ENCODE data around the gene TUBD1.
"Not testable (repeated sequence)": the region's sequence is repeated elsewhere in the genome, so short reads cannot be mapped to it uniquely, and the experiment has no call there.

TUBD1 gene

GRCh38 chr17:59873414-59873813 is 19.3 kb downstream of the TUBD1 start:
- DNase-seq, result not testable (repeated sequence)

- no peak for DNase-seq
Observed at GRCh38 chr17:59872351-59872750, 20.4 kb downstream of the TUBD1 start.

GRCh38 chr17:59870482-59870881 is 22.3 kb downstream of the TUBD1 start:
- no peak for DNase-seq

GRCh38 chr17:59869941-59870218 is 22.9 kb downstream of the TUBD1 start:
- DNase-seq, result no peak

DNA sequence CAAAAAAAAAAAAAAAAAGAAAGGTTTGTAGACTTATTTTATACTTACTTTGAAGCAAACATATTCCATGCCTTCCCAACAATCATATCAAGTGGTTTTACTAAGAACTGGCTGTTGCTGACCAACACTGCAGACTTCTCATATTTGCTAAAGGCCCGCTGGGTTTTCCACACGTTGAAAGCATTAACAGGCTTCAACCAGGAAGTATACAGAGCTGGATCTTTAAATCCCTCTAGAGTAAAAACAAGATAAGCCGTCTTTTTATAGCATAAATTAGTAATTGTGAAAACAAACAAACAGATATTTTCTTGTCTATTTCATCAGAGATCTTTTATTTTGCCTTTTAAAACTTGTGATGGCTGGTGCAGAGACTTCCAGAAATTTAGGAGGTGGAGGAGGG is 29.1 kb downstream of the TUBD1 start:
- no peak for DNase-seq

GRCh38 chr17:59859444-59860025 is 33.2 kb downstream of the TUBD1 start:
- DNase-seq, result no peak

DNA sequence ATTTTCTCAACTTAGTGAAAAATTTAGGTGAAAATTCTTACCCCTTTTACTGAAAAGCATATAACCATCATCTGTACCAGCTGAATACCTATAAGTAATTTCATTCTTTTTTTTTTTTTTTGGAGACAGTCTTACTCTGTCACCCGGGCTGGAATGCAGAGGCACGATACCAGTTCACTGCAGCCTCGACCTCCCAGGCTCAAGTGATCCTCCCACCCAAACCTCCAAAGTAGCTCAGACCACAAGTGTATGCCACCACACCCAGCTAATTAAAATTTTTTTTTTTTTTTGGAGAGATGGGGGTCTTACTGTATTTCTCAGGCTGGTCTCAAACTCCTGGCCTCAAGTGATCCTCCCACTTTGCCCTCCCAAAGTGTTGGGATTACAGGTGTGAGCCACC is 33.8 kb downstream of the TUBD1 start:
- no peak for DNase-seq

GRCh38 chr17:59858167-59858816 is 34.5 kb downstream of the TUBD1 start:
- no peak for DNase-seq

GRCh38 chr17:59856859-59857794 is 35.6 kb downstream of the TUBD1 start:
- no peak for DNase-seq

- not testable (repeated sequence) for DNase-seq
Observed at GRCh38 chr17:59853919-59854729, 38.6 kb downstream of the TUBD1 start.

DNA sequence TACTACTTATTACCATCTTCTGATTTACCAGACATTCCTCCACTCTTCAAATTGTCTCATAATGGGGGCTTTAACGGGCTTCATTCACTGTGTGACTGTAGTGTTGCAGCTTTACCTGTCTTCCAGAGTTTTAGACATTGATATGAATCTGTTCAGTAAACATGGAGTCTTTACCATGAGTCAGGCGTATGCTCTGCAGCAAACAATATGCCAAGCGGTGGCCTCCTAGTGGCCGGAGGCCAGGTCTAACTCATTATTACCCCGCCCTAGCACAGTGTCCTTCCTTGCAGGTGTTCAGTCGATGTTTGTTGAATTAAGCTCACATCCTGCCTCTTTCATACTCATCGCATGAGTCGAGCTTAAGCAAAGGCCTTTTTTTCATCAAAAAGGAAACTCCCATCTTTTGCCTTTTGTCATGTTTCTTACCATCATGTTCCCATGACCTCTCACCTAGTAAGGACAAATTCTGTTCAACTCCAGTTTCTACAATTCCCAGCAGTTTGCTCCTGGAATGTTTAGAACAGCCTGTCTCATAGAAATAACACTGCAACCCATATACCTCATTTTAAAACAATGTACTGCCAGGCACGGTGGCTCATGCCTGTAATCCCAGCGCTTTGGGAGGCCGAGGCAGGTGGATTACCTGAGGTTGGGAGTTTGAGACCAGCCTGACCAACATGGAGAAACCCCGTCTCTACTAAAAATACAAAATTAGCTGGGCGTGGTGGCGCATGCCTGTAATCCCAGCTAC is 39.4 kb downstream of the TUBD1 start:
- no peak for DNase-seq

DNA sequence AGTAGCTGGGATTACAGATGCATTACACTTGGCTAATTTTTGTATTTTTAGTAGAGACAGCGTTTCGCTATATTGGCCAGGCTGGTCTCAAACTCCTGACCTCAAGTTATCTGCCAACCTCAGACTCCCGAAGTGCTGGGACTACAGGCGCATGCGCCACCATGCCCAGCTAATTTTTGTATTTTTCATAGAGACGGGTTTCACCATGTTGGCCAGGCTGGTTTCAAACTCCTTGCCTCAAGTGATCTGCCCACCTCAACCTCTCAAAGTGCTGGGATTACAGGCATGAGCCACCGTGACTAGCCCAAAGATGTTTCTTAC is 39.9 kb downstream of the TUBD1 start:
- not testable (repeated sequence) for DNase-seq

DNA sequence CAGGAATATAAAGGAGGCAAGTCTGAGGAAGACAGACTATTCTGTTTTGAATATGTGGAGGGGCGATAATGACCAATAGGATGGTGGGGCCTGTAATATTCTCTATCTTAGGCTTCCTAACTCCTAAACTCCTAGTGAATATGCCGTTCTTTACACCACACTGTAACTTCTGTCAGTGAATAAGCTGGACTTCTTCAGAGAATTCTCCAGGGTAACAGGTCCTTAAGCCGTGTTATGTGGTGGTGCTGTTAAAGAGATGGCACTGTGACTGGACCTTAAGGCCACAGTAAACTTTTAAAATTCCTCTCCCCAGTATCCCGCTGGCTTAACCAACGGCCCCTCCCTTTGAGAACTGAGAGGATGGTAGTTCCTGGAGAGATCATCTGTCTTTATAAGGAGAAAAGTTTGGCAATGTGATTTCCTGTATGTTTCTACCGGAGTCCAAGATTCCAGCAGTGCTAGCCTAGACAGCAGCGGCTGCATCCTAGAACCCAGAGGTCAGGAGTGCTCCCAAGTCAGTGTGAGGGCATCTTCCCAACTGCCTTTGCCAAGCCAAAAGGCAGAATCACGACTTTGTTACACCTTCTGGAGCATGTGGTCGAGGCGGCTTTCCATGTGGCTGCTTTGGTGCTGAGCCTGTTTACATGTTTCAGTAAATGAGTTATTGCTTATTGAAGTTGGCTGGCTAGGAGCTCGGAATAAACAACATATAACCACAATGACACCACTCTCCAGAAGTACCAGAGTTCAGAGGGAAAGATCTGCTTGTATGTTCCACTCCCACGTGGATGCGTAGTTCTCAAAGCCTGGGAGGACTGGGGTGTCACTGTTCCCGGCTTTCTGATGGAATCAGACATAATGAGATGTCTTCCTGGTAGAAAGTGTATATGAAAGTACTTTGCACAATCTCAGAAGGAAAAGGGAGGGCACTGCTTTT is 41.0 kb downstream of the TUBD1 start:
- peak; percentile 60 for DNase-seq

DNA sequence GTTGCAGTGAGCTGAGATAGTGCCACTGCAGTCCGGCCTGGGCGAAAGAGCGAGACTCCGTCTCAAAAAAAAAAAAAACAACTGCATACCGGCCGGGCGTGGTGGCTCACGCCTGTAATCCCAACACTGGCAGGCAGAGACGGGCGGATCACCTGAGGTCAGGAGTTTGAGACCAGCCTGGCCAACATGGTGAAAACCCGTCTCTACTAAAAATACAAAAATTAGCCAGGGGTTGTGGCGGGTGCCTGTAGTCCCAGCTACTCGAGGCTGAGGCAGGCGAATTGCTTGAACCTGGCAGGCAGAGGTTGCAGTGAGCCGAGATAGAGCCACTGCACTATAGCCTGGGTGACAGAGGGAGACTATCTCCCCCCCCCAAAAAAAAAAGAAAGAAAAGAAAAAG is 42.4 kb downstream of the TUBD1 start:
- not testable (repeated sequence) for DNase-seq

- DNase-seq, result peak; percentile 42
Observed at GRCh38 chr17:59848778-59849177, 44.0 kb downstream of the TUBD1 start.

DNA sequence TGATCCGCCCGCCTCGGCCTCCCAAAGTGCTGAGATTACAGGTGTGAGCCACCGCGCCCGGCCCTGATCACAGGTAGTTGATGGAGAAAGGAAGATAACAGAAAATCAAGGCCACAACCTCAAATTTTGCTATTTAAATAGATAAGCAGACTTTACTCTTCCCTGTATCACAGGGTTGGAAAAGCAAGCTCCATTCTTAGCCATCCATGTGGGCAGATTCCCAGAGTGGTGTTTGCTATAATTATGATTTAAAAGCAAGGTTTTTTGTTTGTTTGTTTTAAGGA is 44.4 kb downstream of the TUBD1 start:
- peak; percentile 16 for DNase-seq

DNA sequence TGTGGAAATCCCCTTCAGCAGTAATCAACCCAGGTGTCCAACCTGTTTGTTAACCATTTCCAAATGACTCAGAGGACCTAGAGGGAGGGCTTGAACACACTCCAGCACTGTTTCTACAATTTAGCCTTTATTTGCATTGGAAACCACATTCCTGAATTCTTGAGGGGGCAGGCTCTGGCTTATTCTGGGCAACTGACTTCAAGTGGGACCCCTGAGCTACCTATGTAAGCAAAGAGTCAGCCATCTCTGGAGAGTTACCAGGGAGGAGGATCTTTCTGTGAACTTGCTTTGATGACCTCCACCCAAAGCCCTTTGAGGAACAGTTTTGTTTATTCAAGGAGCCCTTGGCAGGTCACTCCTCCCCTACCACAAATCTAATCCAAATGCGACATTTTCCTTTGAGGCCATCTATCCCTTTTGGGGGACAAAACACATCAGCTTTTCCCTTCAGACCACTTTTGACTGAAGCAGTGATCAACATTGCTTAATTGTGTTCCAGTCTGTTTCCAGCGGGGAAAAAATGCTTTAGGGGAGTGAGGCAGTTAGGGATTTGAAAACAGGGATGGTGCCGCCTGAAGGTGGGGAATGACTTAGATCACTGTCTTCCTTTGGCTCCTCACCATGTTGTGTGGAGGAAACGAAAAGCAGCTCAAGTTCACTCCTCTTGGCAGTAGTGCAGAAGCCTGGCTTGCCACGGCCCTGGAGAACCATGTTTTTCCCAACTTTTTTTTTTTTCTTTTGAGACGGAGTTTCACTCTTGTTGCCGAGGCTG is 46.2 kb downstream of the TUBD1 start:
- DNase-seq, result peak; percentile 70

DNA sequence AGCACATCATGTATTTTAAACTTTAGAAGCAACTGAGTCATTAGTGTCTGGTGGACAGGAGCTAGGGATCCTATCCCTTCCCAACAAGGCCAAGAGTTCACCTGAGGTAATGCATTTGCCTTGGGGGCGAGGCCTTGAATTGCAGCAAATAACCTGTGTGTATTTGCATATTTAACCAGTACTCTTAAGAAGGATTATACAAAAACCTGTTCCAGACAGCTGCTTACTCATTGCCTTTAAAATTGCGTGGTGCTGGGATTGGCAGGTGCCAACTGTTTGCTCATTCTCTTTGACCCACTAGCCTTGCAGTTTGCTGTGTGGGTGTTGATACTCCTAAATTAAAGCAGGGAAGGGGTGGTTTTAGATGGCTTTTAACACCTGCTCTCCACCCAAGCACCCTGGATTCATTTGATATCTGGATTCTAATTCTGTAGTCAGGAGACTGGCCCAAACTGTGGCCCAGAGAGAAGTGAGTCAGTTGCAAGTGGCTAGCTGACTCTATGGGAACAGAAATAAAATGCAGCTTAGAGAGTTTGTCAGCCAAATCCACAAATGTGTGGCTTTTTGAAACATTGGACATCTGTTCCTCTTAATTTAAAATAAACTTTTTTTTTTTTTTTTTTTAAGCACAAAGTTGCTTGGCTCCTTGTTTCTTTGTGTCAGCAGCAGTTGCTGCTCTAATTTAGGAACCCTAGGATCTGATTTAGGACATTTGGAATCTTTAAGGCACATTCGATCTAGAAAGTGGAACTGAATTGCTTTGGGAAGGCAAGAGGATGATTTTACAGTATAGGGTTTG is 46.9 kb downstream of the TUBD1 start:
- DNase-seq, result peak; percentile 56

GRCh38 chr17:59844884-59845594 is 47.7 kb downstream of the TUBD1 start:
- no peak for DNase-seq

Data from right forelimb (tissue), 1 donor.